GM18519 (cell line): Measurements from ENCODE around the gene PYDC1.
"Not testable (repeated sequence)": the region's sequence is repeated elsewhere in the genome, so short reads cannot be mapped to it uniquely, and the experiment has no call there.

Experiments used
- ATAC-seq: cut with Tn5 transposase; IDR thresholded peaks from one replicate; pipeline ENCODE4 v1.9.1; 2021; ENCODE audit warnings: mild to moderate bottlenecking, moderate library complexity; ENCODE audit not compliant: unreplicated experiment, low FRiP score

PYDC1 gene

GRCh38 chr16:31223044-31223443, 6.1 kb upstream of the PYDC1 start:
- ATAC-seq: no peak

GRCh38 chr16:31221357-31222160, 4.6 kb upstream of the PYDC1 start:
- no peak for ATAC-seq

GRCh38 chr16:31219154-31219741, 2.3 kb upstream of the PYDC1 start:
- ATAC-seq: no peak

DNA sequence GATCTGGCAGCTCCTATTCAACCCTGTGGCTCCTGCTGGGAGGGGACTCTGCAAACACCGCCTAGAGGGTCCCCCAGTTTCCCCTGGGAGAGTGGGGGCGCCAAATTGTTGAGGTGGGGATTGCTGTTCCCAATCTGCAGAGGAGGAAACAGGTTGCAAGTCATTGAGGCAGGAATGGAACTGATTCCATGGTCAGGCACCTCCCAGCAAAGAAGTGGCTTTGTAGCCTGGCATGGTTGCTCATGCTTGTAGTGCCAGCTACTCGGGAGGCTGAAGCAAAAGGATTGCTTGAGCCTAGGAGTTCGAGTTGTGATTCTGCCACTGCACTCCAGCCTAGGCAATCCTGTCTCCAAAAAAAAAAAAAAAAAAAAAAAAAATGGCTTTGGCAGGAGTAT, 198 bp upstream of the PYDC1 start:
- no peak for ATAC-seq

- ATAC-seq: no peak
Measured at GRCh38 chr16:31215287-31216162, 1.4 kb downstream of the PYDC1 start.

GRCh38 chr16:31214708-31215286, 2.1 kb downstream of the PYDC1 start:
- ATAC-seq: no peak

GRCh38 chr16:31213877-31214707, 2.8 kb downstream of the PYDC1 start, which contains the start of gene TRIM72:
Gene TRIM72 (plus strand): TSS chr16:31214119. CDS start chr16:31214739, 620 bp downstream.
- ATAC-seq: no peak

DNA sequence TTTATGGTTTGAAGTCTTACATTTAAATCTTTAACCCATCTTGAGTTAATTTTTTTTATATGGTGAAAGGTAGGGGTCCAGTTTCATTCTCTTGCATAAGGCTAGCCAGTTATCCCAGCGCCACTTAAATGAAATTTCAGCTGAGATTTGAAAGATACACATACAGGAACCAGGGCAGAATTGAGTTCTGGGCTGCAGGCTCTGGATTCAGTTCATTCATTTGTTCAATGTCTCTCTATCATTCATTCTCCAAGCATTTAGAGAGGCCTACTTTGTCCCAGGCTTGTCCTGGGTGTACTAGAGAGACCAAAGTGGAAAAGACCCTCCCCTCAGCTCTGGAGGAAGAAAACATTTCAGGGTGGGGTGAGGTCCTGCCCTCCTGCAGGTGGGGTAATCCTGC, 3.6 kb downstream of the PYDC1 start:
- ATAC-seq: no peak

DNA sequence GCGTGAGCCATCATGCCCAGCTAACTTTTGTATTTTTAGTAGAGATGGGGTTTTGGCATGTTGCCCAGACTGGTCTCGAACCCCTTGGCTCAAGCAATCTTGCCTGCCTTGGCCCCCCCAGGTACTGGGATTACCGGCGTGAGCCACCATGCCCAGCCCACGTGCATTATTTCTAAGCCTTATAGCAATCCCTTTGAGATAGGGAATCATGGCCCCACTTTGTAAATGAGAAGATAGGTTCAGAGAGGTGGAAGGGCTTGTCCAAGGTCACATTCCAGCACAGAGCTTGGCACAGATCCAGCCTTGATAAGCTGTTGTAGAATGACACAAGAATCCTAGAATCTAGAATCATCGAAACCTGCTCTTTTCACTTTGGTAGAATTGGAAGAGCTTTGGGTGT, 10.2 kb downstream of the PYDC1 start:
- ATAC-seq: no peak

DNA sequence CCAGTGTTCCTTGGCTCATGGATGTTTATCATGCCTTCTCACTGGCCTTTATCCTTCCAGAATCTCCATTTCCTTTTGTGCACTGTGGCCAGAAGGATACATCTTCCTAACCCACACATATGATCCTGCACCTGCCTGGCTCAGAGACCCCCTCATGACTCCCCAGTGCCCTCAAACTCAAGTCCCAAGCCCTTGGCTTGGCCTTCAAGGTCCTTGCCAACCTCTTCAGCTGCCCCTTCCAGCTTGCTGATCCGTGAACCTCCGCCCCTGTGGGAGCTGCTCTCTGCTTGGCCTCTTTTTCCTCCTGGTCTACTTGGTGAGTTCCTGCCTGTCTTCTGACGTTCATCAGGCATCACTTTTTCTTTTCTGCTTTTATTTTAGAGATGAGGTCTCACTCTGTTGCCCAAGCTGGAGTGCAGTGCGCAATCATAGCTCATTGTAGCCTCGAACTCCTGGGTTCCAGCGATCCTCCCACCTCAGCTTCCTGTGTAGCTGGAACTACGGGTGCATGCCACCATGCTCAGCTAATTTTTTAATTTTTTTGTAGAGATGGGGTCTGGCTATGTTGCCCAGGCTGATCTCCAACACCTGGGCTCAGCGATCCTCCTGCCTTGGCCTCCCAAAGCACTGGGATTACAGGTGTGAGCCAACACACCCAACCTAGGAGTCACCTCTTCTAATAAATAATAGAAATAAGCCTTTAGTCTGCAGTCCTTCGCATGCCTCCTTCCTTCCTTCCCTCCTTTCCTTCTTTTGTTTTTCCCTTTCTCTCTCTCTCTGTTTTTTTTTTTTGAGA, 11.9 kb downstream of the PYDC1 start:
- ATAC-seq: no peak

- no peak for ATAC-seq
Measured at GRCh38 chr16:31202414-31203375, 14.2 kb downstream of the PYDC1 start, which contains the start of gene PYCARD. Gene PYCARD (minus strand): TSS chr16:31202760. CDS start chr16:31202690, 70 bp downstream.

DNA sequence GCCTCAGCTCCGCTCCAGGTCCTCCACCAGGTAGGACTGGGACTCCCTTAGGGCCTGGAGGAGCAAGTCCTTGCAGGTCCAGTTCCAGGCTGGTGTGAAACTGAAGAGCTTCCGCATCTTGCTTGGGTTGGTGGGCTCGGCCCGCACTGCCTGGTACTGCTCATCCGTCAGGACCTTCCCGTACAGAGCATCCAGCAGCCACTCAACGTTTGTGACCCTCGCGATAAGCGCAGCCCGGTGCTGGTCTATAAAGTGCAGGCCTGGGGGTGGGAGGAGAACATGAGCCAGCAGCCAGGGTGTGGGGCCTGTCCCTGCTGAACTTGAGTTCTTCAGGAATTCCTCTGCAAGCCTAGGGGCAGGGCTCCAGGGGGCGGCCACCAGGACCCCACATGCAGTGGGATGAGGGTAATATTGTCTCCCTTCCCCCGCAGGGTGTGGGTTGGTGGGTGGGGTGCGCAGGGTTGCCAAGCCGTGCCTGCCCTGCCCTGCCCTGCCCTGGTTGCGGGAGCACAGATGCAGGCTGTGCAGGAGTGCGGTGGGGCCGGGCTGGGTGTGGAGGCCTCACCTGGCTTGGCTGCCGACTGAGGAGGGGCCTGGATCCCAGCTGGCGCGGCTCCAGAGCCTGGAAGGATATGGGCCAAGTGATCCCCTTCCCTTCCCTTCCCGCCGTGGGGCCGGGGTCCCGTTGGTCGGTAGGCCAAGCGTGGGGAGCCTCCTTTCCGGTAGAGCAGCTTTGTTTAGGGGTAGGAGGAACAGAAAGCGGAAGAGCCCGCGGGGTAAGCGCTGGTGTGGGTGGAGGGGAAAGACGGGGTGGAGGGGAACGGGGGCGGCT, 15.1 kb downstream of the PYDC1 start:
- ATAC-seq: no peak

GRCh38 chr16:31200821-31201568, 15.9 kb downstream of the PYDC1 start:
- no peak for ATAC-seq

DNA sequence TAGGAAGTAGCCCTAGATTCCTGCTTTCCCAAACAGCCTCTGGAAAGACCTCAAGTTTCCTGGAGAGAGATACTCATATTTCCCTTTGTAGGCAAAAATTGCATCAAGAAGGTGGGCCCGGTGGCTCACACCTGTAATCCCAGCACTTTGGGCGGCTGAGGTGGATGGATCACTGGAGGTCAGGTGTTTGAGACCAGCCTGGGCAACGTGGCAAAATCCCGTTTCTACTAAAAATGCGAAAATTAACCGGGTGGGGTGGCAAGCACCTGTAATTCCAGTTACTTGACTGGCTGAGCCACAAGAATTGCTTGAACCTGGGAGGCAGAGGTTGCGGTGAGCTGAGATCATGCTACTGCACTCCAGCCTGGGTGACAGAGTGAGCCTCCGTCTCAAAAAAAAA, 16.8 kb downstream of the PYDC1 start:
- not testable (repeated sequence) for ATAC-seq

- ATAC-seq: no peak
Measured at GRCh38 chr16:31199430-31200041, 17.4 kb downstream of the PYDC1 start.
